ENCODE data around the gene CIROP.

- TF ChIP-seq CTCF (IDR thresholded peaks at IDR 0.05) (no peak), POLR2A (IDR thresholded peaks at IDR 0.05) (no peak)
Measured at GRCh38 chr14:23119363-23120327, 14.9 kb upstream of the CIROP start.

Data from heart left ventricle (tissue), 13 donors.